GM12865 (cell line): ENCODE measurements around the gene TRIO.

ENCODE experiments used
- DNase-seq: peaks from one replicate; pipeline ENCODE4 v3.0.0; 2010; ENCODE audit warnings: low read depth
- H3K4me3 ChIP-seq: 2 replicates; pipeline ENCODE4 v1.5.1; 2011; ENCODE audit warnings: mild to moderate bottlenecking, low read depth, low read length, control low read depth
- TF ChIP-seq, protein P1 (sequence below): IDR thresholded peaks from 2 replicates; pipeline ENCODE4 v1.5.1; 2011; ENCODE audit warnings: low read length, control low read depth, low read depth, inconsistent platforms; ENCODE audit not compliant: insufficient read depth; ENCODE audit errors: missing control alignments

Gene TRIO

GRCh38 chr5:14464671-14465070 is 321.5 kb downstream of the TRIO start:
- no peak overlapping the region for H3K4me3 ChIP-seq
- no peak for DNase-seq
- TF ChIP-seq, protein P1, sequence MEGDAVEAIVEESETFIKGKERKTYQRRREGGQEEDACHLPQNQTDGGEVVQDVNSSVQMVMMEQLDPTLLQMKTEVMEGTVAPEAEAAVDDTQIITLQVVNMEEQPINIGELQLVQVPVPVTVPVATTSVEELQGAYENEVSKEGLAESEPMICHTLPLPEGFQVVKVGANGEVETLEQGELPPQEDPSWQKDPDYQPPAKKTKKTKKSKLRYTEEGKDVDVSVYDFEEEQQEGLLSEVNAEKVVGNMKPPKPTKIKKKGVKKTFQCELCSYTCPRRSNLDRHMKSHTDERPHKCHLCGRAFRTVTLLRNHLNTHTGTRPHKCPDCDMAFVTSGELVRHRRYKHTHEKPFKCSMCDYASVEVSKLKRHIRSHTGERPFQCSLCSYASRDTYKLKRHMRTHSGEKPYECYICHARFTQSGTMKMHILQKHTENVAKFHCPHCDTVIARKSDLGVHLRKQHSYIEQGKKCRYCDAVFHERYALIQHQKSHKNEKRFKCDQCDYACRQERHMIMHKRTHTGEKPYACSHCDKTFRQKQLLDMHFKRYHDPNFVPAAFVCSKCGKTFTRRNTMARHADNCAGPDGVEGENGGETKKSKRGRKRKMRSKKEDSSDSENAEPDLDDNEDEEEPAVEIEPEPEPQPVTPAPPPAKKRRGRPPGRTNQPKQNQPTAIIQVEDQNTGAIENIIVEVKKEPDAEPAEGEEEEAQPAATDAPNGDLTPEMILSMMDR, result no peak

- TF ChIP-seq, protein P1, result no peak
- no peak for DNase-seq
Observed at GRCh38 chr5:14465116-14465515, 322.0 kb downstream of the TRIO start.

DNA sequence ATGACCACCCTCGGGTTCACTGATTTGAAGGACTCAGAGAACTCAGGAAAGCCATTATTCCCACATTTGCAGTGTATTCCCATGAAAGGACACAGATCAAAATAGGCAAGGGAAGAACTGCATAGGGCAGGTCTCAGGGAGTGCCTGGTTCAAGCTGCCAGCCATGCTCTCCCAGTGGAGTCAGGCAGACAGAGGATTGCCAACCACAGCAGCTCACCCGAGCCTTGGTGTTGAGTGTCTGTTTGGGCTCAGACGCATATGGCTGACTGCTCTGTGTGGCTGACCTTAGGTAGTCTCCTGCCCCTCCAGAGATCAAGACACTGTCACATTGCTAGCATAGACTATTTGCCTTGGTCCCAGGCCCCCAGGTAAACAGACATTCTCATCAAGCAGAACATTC is 322.6 kb downstream of the TRIO start:
- DNase-seq, result no peak
- H3K4me3 ChIP-seq, result no peak overlapping the region
- TF ChIP-seq, protein P1, result no peak

More at GRCh38 chr5:14465116-14465515, 322.0 kb downstream of the TRIO start:
- H3K4me3 ChIP-seq, result no peak overlapping the region

DNA sequence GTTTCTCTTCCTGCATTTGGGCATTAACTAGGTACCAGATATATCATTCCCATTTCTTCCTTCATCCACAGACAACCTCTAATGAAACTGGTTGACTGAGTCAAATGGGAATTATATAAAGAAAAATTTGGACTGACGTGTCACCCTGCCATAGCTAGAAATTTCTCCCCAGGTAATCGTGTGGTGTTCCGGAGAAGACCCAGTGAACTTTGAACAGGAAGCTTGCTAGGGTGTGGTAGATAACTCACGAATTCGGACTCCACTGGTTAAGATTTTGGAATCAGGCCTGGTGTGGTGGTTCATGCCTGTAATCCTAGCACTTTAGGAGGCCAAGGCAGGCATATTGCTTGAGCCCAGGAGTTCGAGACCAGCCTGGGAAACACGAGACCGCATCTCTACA is 324.1 kb downstream of the TRIO start:
- H3K4me3 ChIP-seq, result no peak overlapping the region
- TF ChIP-seq, protein P1, result no peak
- no peak for DNase-seq

- no peak overlapping the region for H3K4me3 ChIP-seq
- TF ChIP-seq, protein P1, result no peak
- DNase-seq, result no peak
Observed at GRCh38 chr5:14467886-14468285, 324.7 kb downstream of the TRIO start.

DNA sequence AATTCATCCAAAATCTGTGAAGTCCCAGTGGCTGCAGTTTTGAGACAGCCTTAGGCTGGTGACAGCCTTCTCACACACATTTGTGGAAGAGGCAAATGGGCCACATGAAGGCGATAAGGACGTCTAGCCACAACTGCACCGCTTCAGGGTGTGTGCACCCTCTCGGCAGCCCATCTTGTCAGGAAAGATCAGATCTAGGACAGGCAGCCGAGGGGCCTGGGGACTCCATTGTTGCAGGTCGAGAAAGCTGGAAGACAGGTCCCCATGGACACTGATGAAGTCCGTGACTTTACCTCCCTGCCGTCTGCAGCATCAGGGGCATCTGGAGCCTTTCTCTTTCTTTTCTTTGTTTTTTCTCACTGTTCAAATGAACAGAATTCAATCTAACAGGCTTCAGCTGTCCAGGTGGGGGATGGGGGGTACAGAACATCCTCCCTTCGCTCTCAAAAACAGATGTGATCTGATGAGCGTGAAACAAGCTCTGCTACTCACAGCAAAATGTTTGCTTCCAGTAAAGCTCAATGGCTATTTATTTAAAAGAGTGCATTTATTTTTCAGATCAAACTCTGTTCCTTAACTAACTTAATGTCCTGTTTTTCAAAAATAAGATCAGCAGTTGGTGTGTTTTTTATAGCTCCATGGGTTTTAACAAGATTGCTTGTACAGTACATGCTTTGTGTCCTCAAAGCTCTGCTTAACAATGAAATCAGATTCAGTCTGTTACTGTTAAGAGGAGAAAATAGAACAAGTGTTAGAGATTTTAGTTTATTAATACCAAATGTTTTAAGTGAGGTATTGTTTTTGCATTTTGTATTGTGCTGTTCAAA is 326.6 kb downstream of the TRIO start:
- H3K4me3 ChIP-seq, result no peak overlapping the region
- TF ChIP-seq, protein P1, result no peak
- DNase-seq, result no peak

DNA sequence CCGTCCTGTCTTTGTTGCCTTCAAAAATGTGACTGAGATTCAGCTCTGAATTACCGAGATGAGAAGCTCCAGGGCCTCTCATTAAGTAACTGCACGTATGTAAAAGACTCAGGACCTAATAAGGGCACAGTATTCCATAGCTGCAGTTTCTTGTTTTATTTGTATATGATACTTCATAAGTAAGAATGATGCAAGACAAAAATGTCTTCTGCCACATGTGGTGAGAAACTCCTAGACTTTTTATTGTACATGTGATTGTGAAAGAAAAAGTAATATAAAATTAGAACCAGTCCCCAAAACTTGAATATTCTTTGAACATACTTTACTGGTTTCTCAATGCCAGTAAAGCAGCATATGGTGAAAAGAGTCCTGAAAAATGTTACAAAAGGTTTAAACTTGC is 328.4 kb downstream of the TRIO start:
- no peak overlapping the region for H3K4me3 ChIP-seq
- no peak for DNase-seq
- TF ChIP-seq, protein P1, result no peak
